ENCODE data around the gene IFT74.
A peak's percentile ranks its signal among the peaks of the same experiment; 100 is the strongest.

Gene IFT74

DNA sequence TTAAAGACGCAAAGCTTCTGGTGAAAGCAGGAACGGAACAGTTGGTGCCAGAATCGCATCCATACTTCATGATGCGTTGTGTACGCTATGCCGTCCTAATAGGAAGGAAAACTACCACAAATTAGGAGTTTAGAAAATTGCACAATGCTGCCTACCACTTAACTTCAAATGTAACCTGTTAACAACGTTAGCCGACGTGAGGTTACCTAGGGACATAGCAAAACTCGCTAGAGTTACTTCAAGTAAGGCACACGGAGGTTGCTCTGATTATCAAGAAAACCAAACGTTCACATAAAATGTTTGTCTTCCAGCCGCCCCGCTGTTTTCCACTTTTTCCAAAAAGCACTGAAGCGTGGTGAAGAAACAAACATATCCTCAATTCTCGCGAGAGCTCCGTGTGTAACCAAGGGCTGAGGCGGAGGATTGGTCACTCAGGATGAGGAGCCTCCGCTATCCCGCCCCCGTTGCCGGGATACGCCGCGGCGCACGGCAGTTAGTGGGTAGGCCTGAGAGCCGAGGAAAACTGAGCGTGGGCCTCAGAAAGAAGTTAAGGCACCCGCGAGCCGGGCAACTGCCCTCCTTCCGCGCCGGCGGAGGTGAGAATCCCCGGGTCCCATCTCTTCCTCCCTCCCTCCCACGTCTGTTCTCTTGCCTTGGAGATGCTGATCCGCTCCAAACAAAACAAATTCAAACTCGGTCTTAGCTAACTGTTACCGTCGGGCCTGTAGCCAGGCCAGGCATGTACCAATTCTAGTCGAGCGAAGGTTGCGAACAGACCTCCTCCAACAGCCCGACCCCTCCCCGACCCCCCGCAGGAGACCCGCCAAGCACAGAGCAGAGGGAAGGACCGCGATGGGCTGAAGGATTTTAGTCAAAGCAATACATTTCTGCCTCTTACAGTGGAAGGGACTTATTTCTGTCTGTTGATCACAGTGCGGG, at the start of gene IFT74:
TSS of gene IFT74 (plus strand) at position 492 of the 939 bp plus-strand sequence. CDS start 5,556 bp downstream, outside the sequence.
- peak; percentile 91 for DNase-seq (ENCODE audit: low read depth)

GRCh38 chr9:26913138-26913668, 43.0 kb upstream of the IFT74 start:
- DNase-seq (ENCODE audit: low read depth) = no peak

DNA sequence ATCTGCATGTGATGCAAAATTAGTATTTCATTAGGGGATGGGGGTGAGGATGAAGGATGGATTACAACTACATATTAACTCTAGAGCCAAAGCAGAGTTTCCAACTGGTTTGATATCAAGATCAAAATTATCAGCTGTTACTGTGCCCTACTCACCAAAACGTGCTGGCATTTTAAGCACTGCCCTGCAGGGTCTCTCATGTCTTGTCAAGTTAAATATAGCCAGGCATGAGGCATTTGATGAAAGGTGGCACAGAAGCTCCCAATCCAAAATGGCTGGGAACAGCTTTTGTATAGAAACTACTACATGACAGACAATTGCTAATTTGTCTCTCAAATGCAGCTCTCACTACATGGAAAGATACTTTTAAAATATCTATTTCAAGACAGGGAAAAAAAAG, 36.5 kb upstream of the IFT74 start:
- no peak for DNase-seq (ENCODE audit: low read depth)

- DNase-seq (ENCODE audit: low read depth) = no peak
Observed at GRCh38 chr9:26925609-26926008, 30.6 kb upstream of the IFT74 start.

DNA sequence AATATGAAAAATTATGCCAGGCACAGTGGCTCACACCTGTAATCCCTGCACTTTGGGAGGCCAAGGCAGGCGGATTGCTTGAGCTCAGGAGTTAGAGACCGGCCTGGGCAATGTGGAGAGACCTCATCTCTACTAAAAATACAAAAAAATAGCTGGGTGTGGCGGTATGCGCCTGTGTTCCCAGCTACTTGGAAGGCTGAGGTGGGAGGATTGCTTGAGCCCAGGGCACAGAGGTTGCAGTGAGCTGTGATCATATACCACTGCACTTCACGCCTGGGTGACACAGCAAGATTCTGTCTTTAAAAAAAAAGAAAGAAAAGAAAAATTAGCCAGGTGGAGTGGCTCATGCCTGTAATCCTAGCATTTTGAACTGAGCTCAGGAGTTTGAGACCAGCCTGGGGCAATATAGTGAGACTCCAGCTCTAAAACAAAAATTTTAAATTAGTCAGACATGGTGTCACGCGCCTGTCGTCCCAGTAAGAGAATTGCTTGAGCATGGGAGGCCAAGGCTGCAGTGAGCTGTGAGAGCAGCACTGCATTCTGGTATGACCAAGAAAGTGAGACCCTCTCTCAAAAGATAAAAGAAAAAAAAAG, 27.2 kb upstream of the IFT74 start:
- DNase-seq (ENCODE audit: low read depth) = no peak

- no peak for DNase-seq (ENCODE audit: low read depth)
Observed at GRCh38 chr9:26935847-26936246, 20.4 kb upstream of the IFT74 start.

DNA sequence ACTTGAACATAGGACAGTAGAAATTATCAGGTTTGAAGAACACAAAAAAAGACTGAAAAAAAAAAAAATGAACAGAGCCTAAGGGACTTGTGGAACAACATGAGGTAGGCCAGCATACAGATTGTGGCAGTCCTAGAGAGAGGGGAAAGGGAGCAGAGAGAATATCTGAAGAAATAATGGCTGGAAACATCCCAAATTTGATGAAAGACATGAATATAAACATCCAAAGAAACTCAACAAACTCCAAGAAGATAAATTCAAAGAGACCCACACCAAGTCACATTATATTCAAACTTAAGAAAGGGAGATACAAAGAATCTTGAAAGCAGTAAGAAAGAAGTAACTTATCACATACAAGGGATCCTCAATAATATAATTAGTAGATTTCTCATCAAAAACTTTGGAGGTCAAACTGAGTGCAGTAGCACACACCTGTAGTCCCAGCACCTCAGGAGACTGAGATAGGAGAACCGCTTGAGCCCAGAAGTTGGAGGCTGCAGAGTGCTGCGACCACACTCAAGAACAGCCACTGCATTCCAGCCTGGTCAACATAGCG, 18.3 kb upstream of the IFT74 start:
- DNase-seq (ENCODE audit: low read depth) = no peak

DNA sequence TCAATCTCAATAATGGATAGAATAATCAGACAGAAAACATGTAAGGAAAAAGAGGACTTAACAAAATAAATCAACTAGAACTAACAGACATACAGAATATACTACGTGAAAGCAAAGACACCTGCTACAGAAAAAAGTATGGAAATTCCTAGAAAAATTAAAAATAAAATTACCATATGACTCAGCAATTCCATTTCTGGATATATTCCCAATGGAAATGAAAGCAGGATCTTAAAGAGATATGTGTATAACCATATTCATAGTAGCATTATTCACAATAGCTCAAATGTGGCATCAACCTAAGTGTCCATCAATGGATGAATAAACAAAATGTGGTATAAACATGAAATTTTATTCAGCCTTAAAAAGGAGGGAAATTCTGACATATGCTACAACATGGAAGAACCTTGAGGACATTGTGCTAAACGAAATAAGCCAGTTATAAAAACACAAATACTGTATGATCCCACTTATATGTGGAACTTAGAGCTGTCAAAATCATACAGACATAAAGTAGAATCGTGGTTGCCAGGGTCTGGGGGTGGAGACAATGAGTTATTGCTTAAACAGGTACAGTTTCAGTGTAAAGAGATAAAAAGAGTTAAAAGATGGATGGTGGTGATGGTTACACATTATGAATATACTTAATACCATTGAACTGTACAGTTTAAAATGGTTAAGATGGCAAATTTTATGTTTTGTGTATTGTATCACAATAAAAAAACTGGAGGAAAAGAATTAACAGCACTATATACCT, 16.1 kb upstream of the IFT74 start:
- DNase-seq (ENCODE audit: low read depth) = no peak

- DNase-seq (ENCODE audit: low read depth) = no peak
Observed at GRCh38 chr9:26940779-26941178, 15.4 kb upstream of the IFT74 start.

GRCh38 chr9:26945591-26945990, 10.6 kb upstream of the IFT74 start:
- DNase-seq (ENCODE audit: low read depth) = no peak

DNA sequence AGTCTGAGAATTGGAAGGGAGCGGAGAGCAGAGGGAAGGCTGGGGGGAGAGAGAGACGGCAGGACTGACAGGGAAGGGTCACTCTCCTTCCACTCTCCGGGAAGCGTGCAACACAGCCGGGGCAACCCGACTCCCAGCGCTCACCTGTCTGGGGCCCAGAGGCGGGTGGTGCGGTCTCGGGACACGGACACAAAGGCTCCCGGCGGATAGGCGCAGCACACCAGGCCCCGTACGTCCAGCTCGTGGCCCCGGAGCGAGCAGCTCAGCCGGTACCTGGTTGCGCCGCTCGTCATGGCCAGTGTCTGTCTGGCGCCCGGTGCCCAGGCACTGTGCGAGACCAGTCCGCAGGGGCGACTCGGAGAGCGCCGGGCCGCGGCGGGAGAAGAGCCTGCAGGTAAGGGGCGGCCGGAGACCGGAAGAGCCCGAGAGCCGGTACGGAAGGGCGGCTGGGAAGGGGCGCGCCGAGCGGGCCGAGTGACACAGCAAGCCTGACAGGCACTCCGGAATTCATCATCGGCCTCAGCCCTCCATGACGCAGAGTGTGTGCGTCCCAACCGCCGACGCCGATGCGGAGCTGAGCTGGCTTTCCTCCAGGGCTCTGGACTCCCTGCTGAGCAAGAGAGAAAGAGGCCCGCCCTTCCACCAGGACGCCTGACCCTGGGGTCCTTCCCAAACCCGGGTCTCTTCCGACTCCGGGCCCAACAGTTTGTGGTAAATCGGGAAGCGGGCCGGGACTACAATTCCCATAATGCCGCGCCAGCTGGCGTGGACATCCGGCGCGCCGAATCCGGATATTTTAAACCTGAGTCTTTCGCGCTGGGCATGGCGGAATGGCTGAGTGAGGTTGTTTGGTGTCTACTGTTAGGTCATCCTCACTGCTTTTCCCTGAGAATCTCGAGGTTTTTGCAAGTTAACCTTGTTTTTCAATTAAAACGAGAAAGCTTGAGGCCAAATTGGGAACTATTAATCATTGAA, 9.2 kb upstream of the IFT74 start, which contains the start of gene PLAA:
TSS of gene PLAA (minus strand) at position 490 of the 975 bp plus-strand sequence. CDS start at position 293, 197 bp downstream.
- DNase-seq (ENCODE audit: low read depth) = peak; percentile 81

- no peak for DNase-seq (ENCODE audit: low read depth)
Observed at GRCh38 chr9:26947736-26948135, 8.5 kb upstream of the IFT74 start.

GRCh38 chr9:26949637-26950069, 6.6 kb upstream of the IFT74 start:
- no peak for DNase-seq (ENCODE audit: low read depth)

GRCh38 chr9:26950521-26950920, 5.7 kb upstream of the IFT74 start:
- no peak for DNase-seq (ENCODE audit: low read depth)

DNA sequence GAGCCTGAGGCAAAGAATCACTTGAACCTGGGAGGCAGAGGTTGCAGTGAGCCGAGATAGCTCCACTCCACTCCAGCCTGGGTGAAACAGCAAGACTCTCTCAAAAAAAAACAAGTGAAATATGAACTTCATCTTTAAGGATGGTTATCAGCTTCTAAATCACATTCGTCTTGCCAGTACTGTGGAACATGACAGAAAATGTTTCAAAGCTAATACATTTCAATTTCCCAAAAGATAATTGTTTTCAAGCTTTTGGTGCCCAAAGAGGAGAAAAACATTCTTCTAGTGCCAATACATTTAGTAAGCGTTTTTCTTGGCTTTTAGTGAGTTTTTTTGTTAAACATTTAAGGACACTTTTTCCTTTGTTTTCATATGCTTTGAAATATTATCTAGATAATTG, 4.4 kb upstream of the IFT74 start:
- no peak for DNase-seq (ENCODE audit: low read depth)

- no peak for DNase-seq (ENCODE audit: low read depth)
Observed at GRCh38 chr9:26954050-26954508, 2.1 kb upstream of the IFT74 start.

DNA sequence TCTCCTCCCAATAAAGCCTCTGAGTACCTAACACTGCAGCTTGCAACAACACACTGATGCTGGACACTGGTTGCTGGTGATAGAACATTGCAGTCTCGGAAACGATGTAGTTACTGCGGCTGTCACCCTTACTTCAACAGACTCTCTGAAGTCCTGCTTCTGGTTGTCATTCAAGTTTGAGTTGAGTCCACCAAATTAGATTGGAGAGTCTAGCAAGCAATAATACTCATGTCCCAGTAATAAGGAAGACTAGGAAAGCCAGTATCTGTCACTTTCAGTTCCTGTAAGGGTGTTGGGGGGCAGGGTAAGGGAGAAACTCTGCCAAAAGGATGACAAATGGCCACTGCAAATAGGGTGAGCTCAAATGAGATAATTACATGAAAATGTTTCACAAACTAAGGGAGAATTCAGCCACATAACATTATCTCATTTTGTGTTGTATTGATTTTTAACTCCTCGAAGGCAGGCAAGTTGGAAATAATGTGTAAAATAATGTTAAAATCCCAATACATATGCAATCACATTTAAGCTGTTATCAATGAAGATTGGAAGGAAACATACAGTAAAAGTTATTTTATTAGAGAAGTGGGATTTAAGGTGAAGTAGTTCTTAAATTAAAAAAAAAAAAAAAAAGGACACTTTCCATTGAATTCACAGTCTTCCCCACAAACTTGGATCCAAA, 849 bp upstream of the IFT74 start:
- DNase-seq (ENCODE audit: low read depth) = no peak

DNA sequence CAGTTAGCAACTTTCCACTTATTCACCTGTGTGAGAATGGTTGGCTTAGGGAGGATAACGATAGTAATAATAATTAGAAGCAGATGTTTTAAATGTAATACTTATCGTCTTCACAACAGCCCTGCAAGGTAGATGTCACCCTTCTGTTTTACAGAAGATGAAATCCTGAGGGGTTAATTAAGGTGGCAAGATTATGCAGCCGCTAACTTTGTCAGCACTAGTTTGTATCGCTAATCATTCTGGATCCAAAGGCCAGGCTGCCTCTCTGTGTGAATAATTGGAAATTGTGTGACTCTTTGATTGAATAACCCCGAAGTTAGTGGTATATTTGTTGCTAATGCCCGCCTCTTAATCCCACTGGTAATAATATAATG, 635 bp downstream of the IFT74 start:
- no peak for DNase-seq (ENCODE audit: low read depth)

GRCh38 chr9:26971721-26972120, 15.5 kb downstream of the IFT74 start:
- no peak for DNase-seq (ENCODE audit: low read depth)

- no peak for DNase-seq (ENCODE audit: low read depth)
Observed at GRCh38 chr9:26973989-26974388, 17.8 kb downstream of the IFT74 start.

All from activated T-cell treated with anti-CD3 and anti-CD28 coated beads for 24 hours (primary cell).